Measurements from ENCODE around the gene CCDC201.

DNA sequence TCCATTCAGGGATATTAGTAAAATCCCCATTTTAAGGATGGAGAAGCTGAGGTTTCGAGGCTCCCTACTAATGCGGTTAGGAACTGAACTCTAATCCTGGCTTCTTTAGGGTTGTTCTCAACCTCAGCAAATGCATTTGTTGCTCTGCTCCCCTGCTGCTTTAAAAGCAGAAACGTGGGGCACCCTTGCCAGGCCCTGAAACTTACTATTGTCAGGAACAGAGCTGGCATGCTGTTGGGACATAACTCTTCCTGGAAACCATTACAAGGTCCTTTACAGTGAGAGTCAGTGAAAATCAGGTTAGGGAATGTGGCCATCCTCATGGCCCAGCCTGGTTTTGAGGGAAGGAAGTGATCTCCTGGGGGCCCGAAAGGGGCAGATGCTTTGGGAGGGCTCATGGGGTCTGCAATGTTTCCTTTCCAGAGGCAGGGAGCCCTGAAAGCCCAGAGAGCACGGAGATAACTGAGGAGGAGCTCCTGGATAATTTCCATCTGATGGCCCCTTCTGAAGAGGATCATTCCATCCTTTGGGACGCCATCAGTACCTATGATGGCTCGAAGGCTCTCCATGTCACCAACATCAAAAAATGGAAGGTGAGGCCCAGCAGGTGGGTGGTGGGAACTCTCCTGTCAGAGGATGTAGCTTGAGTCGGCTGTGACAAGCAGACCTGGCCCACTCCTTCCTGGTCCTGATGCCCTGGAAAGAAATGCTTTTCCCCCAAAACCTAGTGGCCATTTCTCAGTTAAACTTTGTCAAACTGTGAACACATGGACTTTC, 17.4 kb upstream of the CCDC201 start:
- TF ChIP-seq, protein P1, sequence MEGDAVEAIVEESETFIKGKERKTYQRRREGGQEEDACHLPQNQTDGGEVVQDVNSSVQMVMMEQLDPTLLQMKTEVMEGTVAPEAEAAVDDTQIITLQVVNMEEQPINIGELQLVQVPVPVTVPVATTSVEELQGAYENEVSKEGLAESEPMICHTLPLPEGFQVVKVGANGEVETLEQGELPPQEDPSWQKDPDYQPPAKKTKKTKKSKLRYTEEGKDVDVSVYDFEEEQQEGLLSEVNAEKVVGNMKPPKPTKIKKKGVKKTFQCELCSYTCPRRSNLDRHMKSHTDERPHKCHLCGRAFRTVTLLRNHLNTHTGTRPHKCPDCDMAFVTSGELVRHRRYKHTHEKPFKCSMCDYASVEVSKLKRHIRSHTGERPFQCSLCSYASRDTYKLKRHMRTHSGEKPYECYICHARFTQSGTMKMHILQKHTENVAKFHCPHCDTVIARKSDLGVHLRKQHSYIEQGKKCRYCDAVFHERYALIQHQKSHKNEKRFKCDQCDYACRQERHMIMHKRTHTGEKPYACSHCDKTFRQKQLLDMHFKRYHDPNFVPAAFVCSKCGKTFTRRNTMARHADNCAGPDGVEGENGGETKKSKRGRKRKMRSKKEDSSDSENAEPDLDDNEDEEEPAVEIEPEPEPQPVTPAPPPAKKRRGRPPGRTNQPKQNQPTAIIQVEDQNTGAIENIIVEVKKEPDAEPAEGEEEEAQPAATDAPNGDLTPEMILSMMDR (IDR thresholded peaks at IDR 0.05), result no peak
- TF ChIP-seq EP300 (IDR thresholded peaks at IDR 0.05), result no peak
- TF ChIP-seq POLR2AphosphoS5 (IDR thresholded peaks at IDR 0.05), result no peak
